CD4-positive, alpha-beta T cell treated with Interleukin-15 for 4 hours (primary cell): ENCODE measurements around the gene KCNA5.

ENCODE experiments used
- DNase-seq: peaks from one replicate; pipeline ENCODE4 v3.0.0-alpha.2; 2020; ENCODE audit warnings: low spot score

Gene KCNA5

DNA sequence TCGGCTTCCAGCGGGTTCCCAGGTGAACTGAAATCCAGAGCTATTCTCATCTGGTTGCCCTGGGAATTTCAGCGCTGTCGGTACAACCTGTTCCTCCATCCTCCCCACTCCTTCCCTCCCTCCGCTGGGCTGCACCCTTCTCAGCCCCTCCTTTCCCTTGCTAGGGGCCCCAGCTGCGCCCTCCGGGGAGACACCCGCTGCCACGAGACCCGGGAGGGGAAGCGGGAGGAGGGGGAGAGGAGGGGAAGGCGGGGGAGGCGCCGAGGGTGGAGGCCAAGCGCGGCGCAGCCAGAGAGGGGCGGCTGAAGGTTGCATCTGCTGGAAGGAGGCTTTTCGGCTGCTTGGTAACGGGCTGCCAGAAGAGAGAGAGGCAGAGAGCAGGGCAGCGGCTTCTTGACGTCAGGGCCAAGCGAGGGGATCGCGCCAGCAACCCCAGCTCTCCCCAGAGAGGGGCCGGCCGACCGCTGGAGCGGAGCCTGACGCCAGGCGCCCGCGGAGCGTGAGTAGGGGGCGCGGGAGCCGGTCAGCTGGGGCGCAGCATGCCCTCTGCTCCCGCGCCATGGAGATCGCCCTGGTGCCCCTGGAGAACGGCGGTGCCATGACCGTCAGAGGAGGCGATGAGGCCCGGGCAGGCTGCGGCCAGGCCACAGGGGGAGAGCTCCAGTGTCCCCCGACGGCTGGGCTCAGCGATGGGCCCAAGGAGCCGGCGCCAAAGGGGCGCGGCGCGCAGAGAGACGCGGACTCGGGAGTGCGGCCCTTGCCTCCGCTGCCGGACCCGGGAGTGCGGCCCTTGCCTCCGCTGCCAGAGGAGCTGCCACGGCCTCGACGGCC, at the start of gene KCNA5:
KCNA5 (plus strand) TSS at position 291 of the 831 bp plus-strand sequence; CDS start at position 560, 269 bp downstream.
- no peak for DNase-seq

DNA sequence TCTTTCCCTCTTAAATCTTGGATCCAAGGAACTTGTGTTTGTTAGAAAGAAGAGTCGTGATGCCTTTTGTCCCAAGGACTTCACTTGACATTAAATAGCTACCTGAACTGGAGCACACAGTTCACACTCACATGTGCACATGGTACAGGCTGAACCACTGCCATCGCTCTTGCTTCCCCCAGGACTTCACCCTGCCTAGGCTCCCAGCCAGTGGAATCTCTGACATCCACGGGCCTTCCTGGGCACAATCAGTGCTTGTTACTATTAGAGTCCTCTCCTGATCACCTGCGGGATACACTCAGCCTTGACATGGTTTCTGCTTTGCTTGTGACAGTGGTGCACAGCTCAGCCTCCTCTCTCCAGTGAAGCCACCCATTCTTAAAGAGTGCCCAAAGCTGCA, 49.1 kb upstream of the KCNA5 start:
- DNase-seq, result no peak

DNA sequence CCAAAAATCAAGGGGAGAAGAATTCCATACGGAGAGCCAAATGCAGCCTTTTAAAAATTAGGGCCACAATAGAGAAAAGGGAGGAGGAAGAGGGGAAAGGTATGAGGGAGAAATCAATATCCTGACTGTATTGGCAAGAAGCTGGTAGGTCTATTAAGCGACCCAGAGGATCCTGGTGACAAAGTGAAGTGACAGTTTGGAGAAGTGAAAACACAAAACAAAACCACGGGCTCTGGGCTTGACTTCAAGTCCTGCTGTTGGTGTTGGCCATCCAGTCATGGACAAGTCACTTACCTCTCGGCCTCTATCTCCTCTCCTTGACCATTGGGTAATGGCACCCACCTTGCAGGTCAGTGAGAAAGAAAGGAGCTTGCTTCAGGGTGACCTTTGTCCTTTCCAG, 47.0 kb upstream of the KCNA5 start:
- no peak for DNase-seq

DNA sequence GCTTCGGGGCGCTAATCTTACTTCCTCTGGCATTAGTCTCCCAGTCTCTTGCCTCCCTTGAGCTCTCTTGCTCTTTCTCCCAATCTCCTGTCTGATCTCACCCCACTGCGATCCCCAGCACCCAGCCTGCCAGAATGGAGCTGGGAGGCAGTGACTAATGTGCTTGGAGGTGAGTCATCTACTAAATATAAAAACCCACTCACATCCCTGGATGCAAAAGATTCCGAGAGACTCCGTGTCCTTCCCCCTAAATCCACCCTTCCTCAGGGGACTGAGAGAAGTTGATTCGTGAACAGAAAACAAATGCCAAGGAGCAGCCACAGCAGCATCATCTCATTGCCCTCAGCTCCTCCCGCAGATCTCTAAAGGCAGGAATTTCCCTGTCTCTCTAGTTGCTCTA, 45.7 kb upstream of the KCNA5 start:
- DNase-seq, result no peak

DNA sequence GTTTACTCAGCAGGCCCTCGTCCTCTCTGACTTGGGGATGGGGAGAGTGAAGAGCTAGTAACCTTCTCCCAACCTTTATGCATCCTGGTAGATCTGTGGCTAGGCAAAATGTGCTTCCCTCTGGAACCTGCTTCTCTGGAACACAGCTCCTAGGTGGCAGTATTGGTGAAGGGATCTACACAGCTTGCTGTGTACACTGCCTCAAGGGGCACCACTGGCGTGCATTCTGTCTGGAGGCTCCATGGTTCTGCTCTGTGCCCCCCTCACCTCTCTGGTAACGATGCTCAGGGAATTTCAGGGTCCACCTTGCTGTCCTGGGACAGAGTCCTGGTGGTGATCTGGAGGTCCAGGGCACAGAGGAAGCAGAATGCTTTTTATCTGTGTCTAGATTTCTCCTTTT, 43.5 kb upstream of the KCNA5 start:
- no peak for DNase-seq

DNA sequence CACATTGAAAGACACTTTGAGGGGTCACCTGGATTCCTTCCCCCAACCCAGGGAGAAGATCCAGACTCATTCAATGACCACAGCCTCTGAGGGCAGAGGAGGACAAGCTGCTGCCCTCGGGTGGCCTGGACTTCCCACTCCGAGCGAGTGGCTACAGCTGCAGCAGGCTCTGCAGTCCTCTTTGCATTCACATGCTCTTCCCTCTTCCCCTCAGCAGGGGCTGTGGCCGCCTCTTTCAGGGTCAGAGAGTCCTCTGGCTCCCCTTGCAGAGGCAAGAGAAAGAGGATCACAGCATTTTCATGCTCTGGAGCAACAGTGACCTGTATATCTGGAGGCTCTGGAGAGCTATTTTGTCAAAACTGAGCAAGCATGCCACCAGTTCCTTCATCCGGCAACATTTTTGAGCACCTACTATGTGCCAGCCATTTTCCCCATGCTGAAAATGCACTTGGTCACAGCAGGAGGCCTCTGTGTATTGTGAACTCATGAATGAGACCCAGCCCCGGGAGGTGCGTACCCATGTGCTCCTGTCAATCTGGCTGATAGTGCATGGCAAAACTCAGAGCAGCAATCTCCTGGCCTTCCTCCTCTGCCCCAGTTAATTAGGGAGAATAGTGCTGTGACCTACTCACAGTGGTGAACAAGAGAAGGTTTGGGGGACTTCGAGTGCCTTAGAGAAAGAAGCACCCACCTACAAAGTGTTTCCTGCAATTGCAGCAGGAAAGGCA, 42.9 kb upstream of the KCNA5 start:
- DNase-seq, result no peak

DNA sequence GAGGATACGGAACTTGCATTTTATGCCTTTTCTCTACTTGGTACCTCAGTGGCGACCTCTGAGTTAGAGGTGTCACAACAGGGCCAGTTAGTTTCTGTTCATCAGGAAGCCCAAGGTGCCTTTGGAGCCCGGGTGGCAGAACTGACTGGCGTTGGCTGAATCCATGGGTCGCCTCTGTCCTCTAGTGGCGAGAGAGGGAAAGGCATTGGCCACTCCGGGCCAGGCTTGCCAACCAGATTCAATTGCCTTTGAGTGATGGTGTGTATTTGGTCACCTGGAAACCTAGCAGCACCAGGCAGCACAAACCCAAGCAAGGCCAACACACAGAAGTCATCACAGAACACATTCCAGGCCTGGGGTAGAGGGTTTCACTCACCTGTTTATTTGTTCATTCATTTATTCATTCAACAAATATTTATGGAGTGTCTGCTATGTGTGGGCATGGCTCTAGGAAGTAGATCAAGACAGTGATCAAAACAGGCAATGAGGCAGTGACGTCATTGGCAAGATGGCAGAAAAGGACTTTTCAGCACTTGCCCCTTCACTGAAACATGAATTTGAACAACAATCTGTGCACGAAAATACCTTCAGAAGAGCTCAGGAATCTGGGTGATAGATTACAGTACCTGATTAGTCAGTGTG, 40.5 kb upstream of the KCNA5 start:
- DNase-seq, result peak; percentile 23

DNA sequence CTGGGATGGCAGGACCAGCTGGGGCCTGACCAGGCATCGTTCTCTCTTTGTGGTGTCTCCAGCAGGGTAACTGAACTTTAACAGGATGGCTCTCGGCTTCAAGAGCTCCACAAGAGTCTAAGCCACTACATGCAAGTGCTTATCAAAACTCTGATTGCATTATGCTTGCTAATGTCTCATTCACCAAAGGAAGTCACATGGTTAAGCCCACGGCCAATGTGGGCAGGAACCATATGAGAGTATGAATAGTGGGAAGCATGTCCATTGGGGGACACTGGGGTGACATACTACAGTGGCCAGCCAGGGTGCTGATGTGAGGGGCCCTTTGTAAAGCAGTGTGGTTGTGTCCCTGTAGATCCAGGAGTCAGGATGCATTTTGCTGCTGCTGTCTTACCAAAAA, 35.0 kb upstream of the KCNA5 start:
- DNase-seq, result no peak

DNA sequence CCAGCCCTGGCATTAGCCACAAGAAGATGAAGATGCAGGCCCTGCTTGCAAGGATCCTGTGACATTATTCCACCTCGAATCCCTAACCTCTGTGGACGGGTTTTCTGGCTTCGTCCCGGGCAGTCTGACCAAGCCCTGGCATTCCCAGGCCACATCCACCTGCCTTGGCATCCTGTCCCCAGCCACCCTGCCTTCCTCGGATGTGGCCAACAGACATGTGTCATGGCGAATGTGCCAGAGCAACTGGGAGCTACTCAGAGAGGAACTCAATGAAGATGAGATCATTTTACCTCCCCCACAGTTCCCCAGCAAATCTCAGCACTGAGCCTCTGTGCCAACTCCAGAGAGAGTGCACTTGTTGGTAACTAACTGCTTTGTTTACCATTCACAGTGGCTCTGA, 33.5 kb upstream of the KCNA5 start:
- DNase-seq, result no peak

DNA sequence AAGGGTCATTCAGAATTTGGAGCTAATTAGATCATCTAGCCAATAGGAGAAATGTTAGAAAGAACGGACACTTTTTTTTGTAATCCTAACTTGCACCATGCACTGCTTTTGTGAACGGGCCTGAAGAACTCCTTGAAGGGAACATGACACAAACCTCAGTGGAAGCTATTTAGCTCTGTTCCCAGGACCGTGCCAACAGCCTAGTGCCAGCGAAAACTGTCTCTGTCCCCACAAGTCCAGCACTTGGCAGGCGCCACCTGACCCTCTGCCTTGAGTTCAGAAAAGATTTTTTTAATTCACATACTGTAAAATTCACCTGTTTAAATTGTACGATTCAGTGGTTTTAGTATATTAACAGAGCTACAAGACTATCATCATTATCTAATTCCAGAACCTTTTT, 31.3 kb upstream of the KCNA5 start:
- DNase-seq, result no peak

DNA sequence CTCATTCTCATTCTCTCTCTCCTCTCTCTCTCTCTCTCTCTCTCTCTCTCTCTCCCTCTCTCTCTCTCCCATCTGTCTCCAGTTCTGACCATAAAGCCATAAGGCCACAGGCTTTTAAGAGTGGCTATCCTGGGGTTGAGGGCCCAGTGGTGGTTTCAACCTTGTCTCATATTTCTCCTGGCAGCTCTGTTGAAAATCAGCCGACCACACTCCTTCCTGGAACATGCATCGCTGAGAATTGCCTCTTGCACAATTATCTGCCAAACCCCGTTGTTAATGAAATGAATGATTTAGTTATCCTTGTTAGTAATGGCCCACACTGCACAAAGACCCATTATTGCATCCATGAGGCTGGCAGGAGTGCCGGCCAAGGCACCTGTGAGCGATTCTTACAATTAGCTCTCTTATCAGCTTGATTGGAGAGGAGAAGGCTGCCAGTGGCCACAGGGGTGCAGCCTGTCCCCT, 30.4 kb upstream of the KCNA5 start:
- DNase-seq, result no peak

DNA sequence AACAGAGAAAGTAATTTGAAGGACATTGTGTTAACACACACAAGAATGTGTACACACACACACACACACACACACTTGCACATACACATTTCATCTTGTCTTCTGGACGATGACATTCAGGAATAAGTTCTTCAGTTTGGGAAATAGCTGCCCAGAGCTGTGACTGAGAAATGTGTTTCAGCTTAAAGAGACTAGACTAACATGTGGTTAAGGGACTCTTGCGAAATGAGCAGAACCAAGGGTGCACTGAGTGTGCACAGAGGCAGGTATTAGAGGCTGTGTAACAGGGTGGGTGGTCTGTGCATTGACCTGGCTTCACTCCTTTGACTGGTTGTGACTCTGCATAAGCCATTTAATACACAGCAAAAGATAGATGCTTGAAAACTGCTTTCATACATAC, 29.4 kb upstream of the KCNA5 start:
- DNase-seq, result no peak

DNA sequence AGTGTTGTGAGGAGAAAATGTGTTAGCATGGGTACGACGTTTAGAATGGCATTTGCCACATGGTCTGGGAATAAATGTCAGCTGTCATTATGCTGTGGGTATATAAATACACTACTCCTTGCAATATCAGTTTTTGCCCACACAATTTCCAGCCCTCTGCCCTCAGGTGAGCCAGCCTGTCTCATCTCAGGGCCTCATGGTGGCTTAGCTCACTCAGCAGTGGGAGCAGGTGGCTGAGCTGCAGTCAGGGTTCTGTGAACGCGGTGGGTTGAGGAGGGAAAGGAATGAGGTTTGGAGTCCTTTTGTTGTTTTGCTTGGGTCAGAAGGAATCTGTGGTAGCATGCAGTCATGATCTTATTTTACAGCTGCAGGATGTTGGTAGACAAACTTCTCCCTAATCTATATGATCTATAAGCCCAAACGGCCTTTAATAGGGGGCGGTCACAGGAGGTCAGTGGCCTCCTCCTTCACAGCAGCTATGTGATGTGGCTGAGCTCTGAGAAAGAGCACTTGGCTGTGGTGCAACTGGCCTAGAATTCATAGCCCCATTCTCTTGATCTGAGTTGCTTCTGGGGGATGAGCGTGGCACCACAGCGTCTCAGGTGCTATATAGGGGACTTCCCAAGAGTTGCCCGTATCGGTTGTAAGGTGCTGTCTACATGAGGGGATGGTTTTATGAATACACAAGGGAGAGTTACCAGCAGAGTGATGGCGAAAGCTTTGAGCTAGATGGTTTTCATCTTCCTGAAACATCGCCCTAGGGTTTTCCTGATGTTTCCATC, 27.8 kb upstream of the KCNA5 start:
- no peak for DNase-seq

DNA sequence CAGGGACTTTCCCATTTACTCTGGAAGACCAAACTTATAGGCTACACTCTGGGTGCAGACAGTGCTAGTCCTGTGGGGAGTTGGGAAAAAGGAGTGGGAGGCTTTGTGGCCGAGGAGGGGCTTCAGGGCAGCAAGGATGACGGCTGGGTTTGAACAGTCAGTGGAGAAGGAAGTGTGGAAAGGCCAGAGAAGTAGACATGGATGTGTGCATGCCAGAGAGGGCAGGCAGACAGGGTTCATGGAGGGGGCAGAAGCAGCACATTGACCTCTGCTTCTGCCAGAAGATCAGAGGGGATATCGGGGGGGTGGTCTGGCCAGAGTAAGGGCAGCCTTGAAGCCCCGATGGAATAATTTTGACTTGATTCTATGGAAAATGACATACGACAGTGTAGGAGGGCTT, 27.2 kb upstream of the KCNA5 start:
- DNase-seq, result no peak

DNA sequence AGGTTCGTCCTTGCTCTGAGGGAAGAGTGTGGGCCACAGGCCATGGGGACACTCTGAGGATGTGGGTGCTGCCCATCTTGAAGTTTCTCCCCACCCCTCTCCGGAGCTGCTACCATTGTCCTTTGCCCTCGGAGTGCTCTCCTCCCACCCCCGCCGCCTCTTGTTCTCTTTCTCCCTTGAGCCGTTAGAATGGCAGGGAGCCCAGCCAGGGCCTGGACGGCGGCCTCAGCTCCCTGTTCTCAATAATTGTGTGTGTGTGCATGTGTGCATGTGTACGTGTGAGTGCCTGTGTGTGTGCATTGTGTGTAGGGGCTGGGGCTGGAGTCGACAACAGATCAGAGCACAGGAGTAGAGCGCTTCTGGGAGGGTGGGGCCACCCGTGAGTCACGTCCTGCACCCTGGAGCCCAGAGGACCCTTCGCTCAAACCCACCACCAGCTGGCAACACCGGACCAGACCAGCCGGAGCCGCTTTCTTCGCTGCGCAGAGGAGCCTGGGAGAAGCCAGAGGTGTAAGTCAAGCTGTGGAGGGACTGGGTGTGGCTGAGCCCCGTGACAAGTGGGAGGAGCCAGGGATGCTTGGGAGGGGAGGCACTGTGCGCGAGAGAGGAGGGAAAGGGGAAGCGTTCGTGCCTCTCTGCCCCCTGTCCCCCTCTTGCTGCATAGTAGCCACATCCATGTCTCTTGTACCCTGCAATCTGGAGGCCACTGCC, 25.9 kb upstream of the KCNA5 start:
- no peak for DNase-seq

DNA sequence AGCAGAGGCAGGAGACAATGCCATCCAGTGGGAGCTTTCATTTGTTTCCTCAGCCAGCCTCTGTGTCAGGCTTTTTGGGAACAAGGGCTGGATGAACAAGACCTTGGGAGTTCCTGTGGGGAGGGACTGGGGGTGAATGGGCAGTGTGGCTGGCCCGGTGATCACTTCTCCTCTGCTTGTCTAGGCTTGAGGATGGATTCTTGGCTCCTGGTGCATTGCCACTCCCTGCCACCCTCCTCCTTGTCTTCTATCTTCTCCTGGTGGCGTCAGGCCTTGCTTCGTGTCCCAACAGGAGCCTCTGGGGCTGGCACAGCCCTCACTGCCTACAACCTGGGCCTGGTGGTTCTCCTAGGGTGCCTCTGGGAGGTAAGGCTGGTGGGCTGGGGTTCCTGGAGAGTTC, 25.0 kb upstream of the KCNA5 start:
- DNase-seq, result no peak

DNA sequence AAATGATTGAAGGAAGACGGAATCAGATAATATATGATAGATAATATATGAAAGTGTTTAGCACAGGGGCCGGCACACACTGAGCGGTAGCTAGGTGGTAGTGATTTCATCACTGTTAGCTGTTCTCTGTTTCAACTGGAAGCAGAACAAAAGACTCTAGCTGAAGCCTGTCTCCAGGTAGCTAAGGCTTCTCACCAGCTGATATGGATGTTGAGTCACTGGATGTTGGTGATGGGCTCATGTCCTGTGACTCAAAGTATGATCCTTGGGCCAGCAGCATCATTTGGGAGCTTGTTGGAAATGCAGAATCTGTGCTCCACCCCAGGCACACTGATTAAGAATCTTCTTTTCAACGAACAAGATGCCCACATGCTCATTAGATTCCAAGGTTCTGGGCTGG, 21.7 kb upstream of the KCNA5 start:
- DNase-seq, result no peak

DNA sequence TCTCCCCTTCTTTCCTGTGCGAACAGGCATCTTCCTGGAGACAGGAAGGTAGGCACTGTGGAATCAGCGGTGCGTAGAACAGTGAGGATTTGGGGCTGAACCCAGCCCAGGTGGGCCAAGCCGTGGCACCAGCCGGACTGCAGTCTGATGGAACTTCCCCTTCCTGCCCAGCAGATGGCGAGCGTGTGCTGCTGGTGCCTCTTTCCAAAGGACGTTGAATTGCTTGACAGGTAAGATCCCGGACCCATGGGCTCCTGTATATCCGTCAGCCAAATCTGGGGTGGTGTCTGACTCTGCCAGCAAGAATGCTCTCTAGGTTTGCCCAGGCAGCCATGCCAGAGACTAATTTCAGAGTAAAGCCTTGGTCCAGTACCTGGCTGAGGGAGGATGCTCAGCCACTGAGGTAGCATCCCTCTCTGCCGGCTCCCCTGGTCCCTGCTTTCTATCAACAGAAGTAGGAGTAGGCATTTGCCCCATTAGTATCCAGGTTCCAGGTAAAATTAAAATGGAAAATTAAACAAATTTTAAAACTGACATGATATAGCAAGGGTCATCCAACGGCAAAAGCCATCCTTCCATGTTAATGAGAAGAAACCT, 21.1 kb upstream of the KCNA5 start:
- DNase-seq, result peak; percentile 18

DNA sequence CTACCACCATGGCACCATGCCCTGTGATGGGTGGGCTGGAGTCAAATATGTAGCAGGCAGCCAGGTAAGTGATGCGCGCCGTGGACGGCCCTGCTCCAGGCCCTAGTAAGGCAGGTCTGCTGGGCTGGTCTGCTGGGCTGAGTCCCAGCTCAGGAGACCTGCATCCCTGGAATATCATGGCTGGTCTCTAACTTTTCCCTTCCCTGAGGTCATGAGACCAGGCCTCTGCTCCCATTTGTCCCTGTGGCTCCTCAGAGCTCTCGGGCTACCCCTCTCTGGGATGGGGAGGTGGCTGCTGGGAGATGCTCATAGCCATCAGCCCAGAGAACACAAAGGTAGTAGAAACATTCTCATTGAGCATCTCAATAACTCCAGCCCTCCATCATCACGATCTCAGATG, 19.8 kb upstream of the KCNA5 start:
- no peak for DNase-seq

DNA sequence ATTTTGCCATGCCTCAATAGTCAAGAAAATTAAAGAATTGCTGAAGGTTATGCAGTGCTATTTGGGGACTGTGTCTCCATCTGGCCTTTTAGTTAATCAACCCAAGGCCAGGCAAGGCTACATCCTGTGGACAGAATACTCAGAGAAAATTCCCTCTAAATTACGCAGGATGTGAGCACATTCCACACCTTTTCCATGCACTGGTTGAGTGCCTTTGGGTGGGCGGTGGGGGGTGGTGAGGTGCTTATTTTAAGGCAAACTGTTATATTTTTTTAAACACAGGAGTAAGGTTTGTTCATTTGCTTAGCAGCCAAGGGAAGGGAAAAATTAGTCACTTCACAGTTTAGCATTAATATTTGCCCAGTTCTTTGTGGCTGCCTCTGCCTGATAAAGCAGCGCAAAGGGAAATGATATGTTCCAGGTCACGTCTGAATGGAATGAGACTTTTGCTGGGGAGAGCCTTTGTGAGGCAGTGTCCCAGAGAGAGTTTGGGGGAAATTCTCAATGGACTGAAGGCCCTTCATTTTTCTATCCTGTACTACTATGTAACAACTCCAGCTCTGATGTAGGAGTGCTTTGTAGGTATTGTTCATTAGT, 17.2 kb upstream of the KCNA5 start:
- DNase-seq, result no peak
